ENCODE results near the gene ENTPD5.
"Not testable (repeated sequence)": the region's sequence is repeated elsewhere in the genome, so short reads cannot be mapped to it uniquely, and the experiment has no call there.

The ENTPD5 gene

DNA sequence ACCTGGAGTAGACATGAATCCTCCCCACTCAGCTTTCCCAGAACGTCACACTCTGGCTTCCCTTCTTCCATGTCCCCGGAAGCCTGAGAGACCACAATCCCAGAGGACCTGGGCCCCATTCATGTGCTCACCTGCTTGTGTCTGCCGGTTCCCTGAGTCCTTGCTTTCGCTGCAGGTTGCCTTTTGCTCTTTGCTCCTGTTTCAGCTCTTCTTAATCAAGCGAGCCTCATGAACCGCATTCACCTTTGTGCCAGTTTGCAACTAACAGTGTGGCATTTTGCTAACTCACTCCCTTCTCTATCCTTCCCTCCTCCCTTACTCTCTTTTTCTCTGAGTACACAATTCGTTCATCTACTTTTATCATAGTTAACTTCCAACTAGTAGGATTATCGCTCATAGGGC lies 23.1 kb downstream of the ENTPD5 start:
- no peak for DNase-seq (ENCODE audit: low read depth)
- no peak overlapping the region for H3K4me3 ChIP-seq (ENCODE audit: control insufficient read depth, low read depth, low read length)
- TF ChIP-seq, protein P1, sequence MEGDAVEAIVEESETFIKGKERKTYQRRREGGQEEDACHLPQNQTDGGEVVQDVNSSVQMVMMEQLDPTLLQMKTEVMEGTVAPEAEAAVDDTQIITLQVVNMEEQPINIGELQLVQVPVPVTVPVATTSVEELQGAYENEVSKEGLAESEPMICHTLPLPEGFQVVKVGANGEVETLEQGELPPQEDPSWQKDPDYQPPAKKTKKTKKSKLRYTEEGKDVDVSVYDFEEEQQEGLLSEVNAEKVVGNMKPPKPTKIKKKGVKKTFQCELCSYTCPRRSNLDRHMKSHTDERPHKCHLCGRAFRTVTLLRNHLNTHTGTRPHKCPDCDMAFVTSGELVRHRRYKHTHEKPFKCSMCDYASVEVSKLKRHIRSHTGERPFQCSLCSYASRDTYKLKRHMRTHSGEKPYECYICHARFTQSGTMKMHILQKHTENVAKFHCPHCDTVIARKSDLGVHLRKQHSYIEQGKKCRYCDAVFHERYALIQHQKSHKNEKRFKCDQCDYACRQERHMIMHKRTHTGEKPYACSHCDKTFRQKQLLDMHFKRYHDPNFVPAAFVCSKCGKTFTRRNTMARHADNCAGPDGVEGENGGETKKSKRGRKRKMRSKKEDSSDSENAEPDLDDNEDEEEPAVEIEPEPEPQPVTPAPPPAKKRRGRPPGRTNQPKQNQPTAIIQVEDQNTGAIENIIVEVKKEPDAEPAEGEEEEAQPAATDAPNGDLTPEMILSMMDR (conservative IDR thresholded peaks at IDR 0.05; ENCODE audit: control insufficient read depth, insufficient read depth, low read depth, low read length) = no peak

DNA sequence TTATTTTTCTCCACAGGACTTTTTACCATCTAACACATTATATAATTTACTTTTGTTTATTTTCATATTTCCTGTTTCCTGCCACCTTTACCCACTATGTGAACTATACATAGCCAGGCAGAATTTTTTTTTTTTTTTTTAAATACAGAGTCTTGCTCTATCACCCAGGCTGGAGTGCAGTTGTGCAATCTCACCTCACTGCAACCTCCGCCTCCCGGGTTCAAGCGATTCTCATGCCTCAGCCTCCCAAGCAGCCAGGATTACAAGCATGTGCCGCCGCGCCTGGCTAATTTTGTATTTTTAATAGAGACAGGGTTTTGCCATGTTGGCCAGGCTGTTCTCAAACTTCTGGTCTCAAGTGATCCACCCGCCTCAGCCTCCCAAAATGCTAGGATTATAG lies 24.2 kb downstream of the ENTPD5 start:
- not testable (repeated sequence) for DNase-seq (ENCODE audit: low read depth); H3K4me3 ChIP-seq (ENCODE audit: control insufficient read depth, low read depth, low read length)

DNA sequence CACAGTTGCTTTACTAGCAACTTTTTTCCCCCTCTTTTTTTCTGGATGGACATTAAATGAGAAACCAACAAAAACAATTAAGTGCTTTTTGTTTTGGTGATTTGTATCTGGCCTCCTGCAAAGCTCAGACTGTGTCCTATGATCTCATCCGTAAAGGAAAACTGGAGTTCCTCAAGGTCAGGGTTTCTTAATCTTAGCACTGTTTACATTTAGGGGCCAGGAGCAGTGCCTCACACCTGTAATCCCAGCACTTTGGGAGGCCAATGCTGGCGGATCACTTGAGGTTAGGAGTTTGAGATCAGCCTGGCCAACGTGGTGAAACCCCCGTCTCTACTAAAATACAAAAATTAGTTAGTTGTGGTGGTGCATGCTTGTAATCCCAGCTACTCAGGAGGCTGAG lies 28.0 kb downstream of the ENTPD5 start:
- H3K4me3 ChIP-seq (ENCODE audit: control insufficient read depth, low read depth, low read length) = no peak overlapping the region
- no peak for DNase-seq (ENCODE audit: low read depth)

DNA sequence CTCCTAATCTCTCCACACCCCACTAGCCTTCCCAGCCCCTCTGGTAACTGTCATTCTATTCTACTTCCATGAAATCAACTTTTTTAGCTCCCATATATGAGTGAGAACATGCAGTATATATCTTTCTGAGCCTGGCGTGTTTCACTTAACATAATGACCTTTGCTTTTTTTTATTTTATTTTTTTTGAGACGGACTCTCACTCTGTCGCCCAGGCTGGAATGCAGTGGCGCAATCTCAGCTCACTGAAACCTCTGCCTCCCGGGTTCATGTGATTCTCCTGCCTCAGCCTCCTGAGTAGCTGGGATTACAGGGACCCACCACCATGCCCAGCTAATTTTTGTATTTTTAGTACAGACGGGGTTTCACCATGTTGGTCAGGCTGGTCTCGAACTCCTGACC lies 30.4 kb downstream of the ENTPD5 start:
- not testable (repeated sequence) for H3K4me3 ChIP-seq (ENCODE audit: control insufficient read depth, low read depth, low read length); DNase-seq (ENCODE audit: low read depth)

More for the DNA sequence above, 28.0 kb downstream of the ENTPD5 start:
- TF ChIP-seq, protein P1 (conservative IDR thresholded peaks at IDR 0.05; ENCODE audit: control insufficient read depth, insufficient read depth, low read depth, low read length) = no peak

DNA sequence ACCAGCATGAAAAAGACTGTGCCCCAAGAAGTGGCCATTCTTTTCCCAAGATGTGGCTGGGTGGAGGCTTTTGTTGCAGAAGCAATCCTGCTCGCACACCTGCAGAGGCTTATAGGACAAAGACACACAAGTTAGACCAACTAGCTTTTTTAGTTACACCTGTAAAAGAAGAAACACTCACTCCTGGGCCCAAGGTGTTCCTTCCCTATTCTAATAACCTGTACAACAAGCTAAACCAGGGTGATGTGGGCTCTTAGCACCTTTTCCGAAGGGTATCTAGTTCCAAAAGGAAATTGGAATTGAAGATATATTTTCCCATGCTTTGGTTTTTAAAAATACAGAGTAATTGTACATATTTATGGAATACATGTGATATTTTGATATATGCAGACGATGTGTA lies 31.0 kb downstream of the ENTPD5 start:
- no peak for DNase-seq (ENCODE audit: low read depth)
- H3K4me3 ChIP-seq (ENCODE audit: control insufficient read depth, low read depth, low read length) = no peak overlapping the region
- TF ChIP-seq, protein P1 (conservative IDR thresholded peaks at IDR 0.05; ENCODE audit: control insufficient read depth, insufficient read depth, low read depth, low read length) = no peak

DNA sequence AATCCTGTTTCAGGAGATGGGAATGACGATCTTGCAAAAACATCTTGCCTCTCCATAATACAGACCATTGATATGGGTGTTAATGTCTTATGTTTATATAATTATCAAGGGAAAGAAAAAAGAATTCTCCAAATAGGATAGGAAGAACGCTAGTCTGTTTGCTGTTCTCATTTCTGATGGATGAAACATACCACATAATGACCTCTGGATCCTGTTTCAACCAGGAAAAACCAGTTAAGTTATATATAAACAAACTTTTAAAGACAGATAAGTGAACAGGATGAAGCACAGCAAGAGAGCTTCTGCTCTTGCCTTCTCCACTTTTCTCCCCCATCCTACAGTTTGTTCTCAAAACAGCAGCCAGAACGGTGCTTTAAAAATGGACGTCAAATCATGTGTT lies 41.2 kb downstream of the ENTPD5 start:
- no peak for DNase-seq (ENCODE audit: low read depth)
- TF ChIP-seq, protein P1 (conservative IDR thresholded peaks at IDR 0.05; ENCODE audit: control insufficient read depth, insufficient read depth, low read depth, low read length) = no peak
- H3K4me3 ChIP-seq (ENCODE audit: control insufficient read depth, low read depth, low read length) = no peak overlapping the region

DNA sequence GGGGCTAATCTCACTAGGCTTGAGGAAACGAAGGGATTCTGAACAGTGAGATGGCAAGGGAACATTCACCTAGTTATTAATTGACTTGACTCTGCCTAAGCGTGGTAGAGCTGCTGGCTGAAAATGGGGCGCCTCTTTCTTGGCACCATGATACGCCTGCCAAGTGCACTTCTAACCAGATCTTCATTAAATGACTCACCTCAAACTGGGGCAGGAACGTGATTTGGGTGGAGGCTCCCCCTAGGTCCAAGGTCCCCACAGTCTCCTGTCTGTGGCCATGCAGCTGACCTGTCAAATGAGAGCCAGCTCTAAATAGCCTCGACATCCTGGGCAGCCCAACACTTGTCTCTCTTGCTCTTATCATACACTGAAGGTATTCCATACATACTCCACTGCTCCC lies 43.0 kb downstream of the ENTPD5 start:
- TF ChIP-seq, protein P1 (conservative IDR thresholded peaks at IDR 0.05; ENCODE audit: control insufficient read depth, insufficient read depth, low read depth, low read length) = no peak
- no peak overlapping the region for H3K4me3 ChIP-seq (ENCODE audit: control insufficient read depth, low read depth, low read length)
- DNase-seq (ENCODE audit: low read depth) = no peak

DNA sequence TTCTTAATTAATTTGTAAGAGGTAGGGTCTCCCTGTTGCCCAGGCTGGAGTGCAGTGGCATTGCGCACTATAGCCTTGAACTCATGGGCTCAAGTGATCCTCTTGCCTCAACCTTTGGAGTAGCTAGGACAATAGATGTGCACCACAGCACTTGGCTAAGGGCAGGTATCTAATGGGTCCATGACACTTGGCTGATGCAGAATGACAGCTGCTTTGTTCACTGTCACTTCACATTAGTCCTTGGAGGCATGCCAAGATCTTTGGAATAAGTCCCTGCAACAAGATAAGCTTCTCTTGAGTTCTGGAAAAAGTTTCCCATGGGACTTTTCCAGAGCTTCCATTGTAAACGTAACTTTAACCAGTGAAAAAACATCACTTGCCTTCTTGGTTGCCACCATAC lies 45.6 kb downstream of the ENTPD5 start:
- DNase-seq (ENCODE audit: low read depth) = no peak
- TF ChIP-seq, protein P1 (conservative IDR thresholded peaks at IDR 0.05; ENCODE audit: control insufficient read depth, insufficient read depth, low read depth, low read length) = no peak
- no peak overlapping the region for H3K4me3 ChIP-seq (ENCODE audit: control insufficient read depth, low read depth, low read length)
